Liver (tissue), 9 donors: Measurements from ENCODE around the gene GAMT. TPM values are rescaled to one million over a fixed set of nuclear protein-coding genes. Genes with fewer than 3 reads are reported as not detected.

ENCODE experiments used
- DNase-seq: peaks from one replicate; pipeline ENCODE4 v3.0.0-alpha.2; 2017; ENCODE audit warnings: low spot score
- H3K27ac ChIP-seq, 2 donors: one replicate each; pipeline ENCODE4 v1.7.0; 2013; ENCODE audit warnings: inconsistent platforms in 2 of 2, low read length in 2 of 2, control low read depth in 1 of 2, low read depth in 1 of 2, mild to moderate bottlenecking in 1 of 2
- H3K27me3 ChIP-seq, 4 donors: one replicate each; pipeline versions ENCODE4 v1.6.1 to v1.7.0; 2013; ENCODE audit warnings: low read length in 3 of 4, inconsistent platforms in 1 of 4, mild to moderate bottlenecking in 1 of 4, moderate library complexity in 1 of 4; ENCODE audit not compliant: control insufficient read depth in 4 of 4, insufficient read depth in 4 of 4
- H3K36me3 ChIP-seq, 4 donors: one replicate each; pipeline versions ENCODE4 v1.6.1 to v1.7.0; 2013; ENCODE audit warnings: low read length in 3 of 4, mild to moderate bottlenecking in 3 of 4, low read depth in 1 of 4, moderate library complexity in 1 of 4; ENCODE audit not compliant: control insufficient read depth in 4 of 4, insufficient read depth in 3 of 4
- H3K4me1 ChIP-seq, 4 donors: one replicate each; pipeline versions ENCODE4 v1.6.1 to v1.7.0; 2013; ENCODE audit warnings: low read length in 3 of 4, mild to moderate bottlenecking in 3 of 4, moderate library complexity in 1 of 4; ENCODE audit not compliant: control insufficient read depth in 4 of 4, insufficient read depth in 4 of 4
- H3K4me3 ChIP-seq, 3 donors: one replicate each; pipeline versions ENCODE4 v1.6.1 to v1.7.0; 2013; ENCODE audit warnings: low read length in 3 of 3, control low read depth in 1 of 3, low read depth in 1 of 3, mild to moderate bottlenecking in 1 of 3
- H3K9ac ChIP-seq, 2 donors: one replicate each; pipeline ENCODE4 v1.7.0; 2013; ENCODE audit warnings: low read length in 2 of 2, mild to moderate bottlenecking in 2 of 2, moderate library complexity in 2 of 2, control low read depth in 1 of 2, low read depth in 1 of 2
- H3K9me3 ChIP-seq, 4 donors: one replicate each; pipeline versions ENCODE4 v1.6.1 to v1.7.0; 2013; ENCODE audit warnings: low read length in 3 of 4; ENCODE audit not compliant: control insufficient read depth in 4 of 4
- EGR1 ChIP-seq, 2 donors: IDR thresholded peaks; 2 replicates each; pipeline ENCODE4 v1.6.1; 2016 to 2018; ENCODE audit warnings: antibody characterized with exemption in 2 of 2, low read depth in 2 of 2
- FOXA1 ChIP-seq: IDR thresholded peaks from 2 replicates; pipeline ENCODE4 v1.6.1; 2016; ENCODE audit warnings: antibody characterized with exemption
- GABPA ChIP-seq, 2 donors: IDR thresholded peaks in 1 of 2; conservative IDR thresholded peaks in 1 of 2; 2 replicates each; pipeline ENCODE4 v1.6.1; 2016; ENCODE audit warnings: antibody characterized with exemption in 2 of 2, mild to moderate bottlenecking in 1 of 2, moderate library complexity in 1 of 2
- HNF4A ChIP-seq, 2 donors: conservative IDR thresholded peaks; 2 replicates each; pipeline ENCODE4 v1.6.1; 2016; ENCODE audit warnings: antibody characterized with exemption in 2 of 2, mild to moderate bottlenecking in 2 of 2
- HNF4G ChIP-seq: IDR thresholded peaks from 2 replicates; pipeline ENCODE4 v1.6.1; 2016; ENCODE audit warnings: antibody characterized with exemption
- JUND ChIP-seq, 2 donors: IDR thresholded peaks; 2 replicates each; pipeline ENCODE4 v1.6.1; 2016; ENCODE audit warnings: antibody characterized with exemption in 2 of 2
- NR2F2 ChIP-seq: IDR thresholded peaks from 2 replicates; pipeline ENCODE4 v1.6.1; 2016; ENCODE audit warnings: antibody characterized with exemption
- RAD21 ChIP-seq, 2 donors: IDR thresholded peaks; 2 replicates each; pipeline ENCODE4 v1.6.1; 2016; ENCODE audit warnings: antibody characterized with exemption in 2 of 2, mild to moderate bottlenecking in 2 of 2
- REST ChIP-seq: IDR thresholded peaks from 2 replicates; pipeline ENCODE4 v1.6.1; 2016; ENCODE audit warnings: antibody characterized with exemption, mild to moderate bottlenecking
- RXRA ChIP-seq, 2 donors: IDR thresholded peaks; 2 replicates each; pipeline ENCODE4 v1.6.1; 2017 to 2018; ENCODE audit warnings: antibody characterized with exemption in 2 of 2, mild to moderate bottlenecking in 1 of 2
- SP1 ChIP-seq: IDR thresholded peaks from 2 replicates; pipeline ENCODE4 v1.6.1; 2018; ENCODE audit warnings: antibody characterized with exemption, mild to moderate bottlenecking
- TAF1 ChIP-seq: conservative IDR thresholded peaks from 2 replicates; pipeline ENCODE4 v1.6.1; 2016; ENCODE audit warnings: antibody characterized with exemption, mild to moderate bottlenecking
- ZBTB33 ChIP-seq: IDR thresholded peaks from 2 replicates; pipeline ENCODE4 v1.6.1; 2016; ENCODE audit warnings: antibody characterized with exemption
- WGBS: extraction: QIAGEN DNeasy Blood & Tissue Kit; methylation state at CpG from one replicate; pipeline ENCODE4 v1.1.7; 2013; 5-methylcytosine and 5-hydroxymethylcytosine counted together
- polyA plus RNA-seq, 2 donors: library from polyadenylated mRNA; stranded (reverse) in 1 of 2; unstranded in 1 of 2; fragments of 200-250 nt in 1 of 2; fragments of >200 nt in 1 of 2; fragmentation: Nextera tagmentation in 1 of 2; extraction: Ambion mirVana in 1 of 2; gene quantifications; one replicate each; pipeline versions ENCODE4 v1.2.1 to v1.2.3, GENCODE V29; 2013 to 2015
- total RNA-seq, 2 donors: library from RNA; depleted of rRNA; stranded (reverse); fragments of >200 nt; gene quantifications; one replicate each; pipeline ENCODE4 v1.2.3, GENCODE V29; 2014
- donor health status: healthy.
- donor health status: healthy.
- donor health status: healthy.
- donor health status: healthy.
- donor health status: healthy.

GAMT gene
- total and polyA plus RNA-seq, 4 donors: 76.2 to 394 (median 274) TPM

GRCh38 chr19:1422360-1422759 is 21.0 kb upstream of the GAMT start:
- DNase-seq: no peak
- H3K27ac ChIP-seq: peak overlapping the region; percentile 0 to 66
- peak overlapping the region in 1 of 2 donors; percentile 12 for H3K9ac ChIP-seq
- WGBS: 49% methylated on average over 16 of the region's 16 CpGs
- TF ChIP-seq RAD21 (IDR thresholded peaks at IDR 0.05) (no peak), RXRA (IDR thresholded peaks at IDR 0.05) (peak in 1 of 2 donors; percentile 32), NR2F2 (no peak), TAF1 (no peak)
- peaks cover 11 to 58% (median 34%) of the 10 kb centered on the region in 4 donors for H3K4me1 ChIP-seq
- H3K4me3 ChIP-seq: no peak overlapping the region
- H3K36me3 ChIP-seq: peaks cover 16 to 36% (median 30%) of the 10 kb centered on the region in 4 donors
- H3K9me3 ChIP-seq: no peaks in the 10 kb centered on the region
- no peaks in the 10 kb centered on the region for H3K27me3 ChIP-seq

GRCh38 chr19:1421958-1422305 is 20.6 kb upstream of the GAMT start:
- WGBS: 92% methylated on average over 22 of the region's 22 CpGs
- TF ChIP-seq REST: no peak
- TF ChIP-seq EGR1 (IDR thresholded peaks at IDR 0.05; ENCODE audit: low read depth in 2 of 2): no peak
- no peak for TF ChIP-seq RAD21 (IDR thresholded peaks at IDR 0.05)
- TF ChIP-seq ZBTB33: no peak
- no peak for TF ChIP-seq RXRA (IDR thresholded peaks at IDR 0.05)
- TF ChIP-seq SP1: no peak
- no peak for TF ChIP-seq JUND (IDR thresholded peaks at IDR 0.05)
- TF ChIP-seq HNF4G: no peak
- no peak for TF ChIP-seq FOXA1
- TF ChIP-seq HNF4A (conservative IDR thresholded peaks at IDR 0.05): no peak
- no peak for TF ChIP-seq GABPA (IDR thresholded peaks at IDR 0.05 in 1 of 2, conservative IDR thresholded peaks at IDR 0.05 in 1 of 2)
- TF ChIP-seq TAF1: no peak
- Histone ChIP-seq H3K36me3 (peaks cover 16 to 36% (median 31%) of the 10 kb centered on the region in 4 donors), H3K27ac (peak overlapping the region; percentile 0 to 66), H3K4me1 (peaks cover 13 to 62% (median 39%) of the 10 kb centered on the region in 4 donors), H3K4me3 (no peak overlapping the region), H3K27me3 (no peaks in the 10 kb centered on the region), H3K9me3 (no peaks in the 10 kb centered on the region), H3K9ac (no peak overlapping the region)
- DNase-seq: no peak
